IMR-90 (cell line): ENCODE results near the gene TRIM62. TPM values are rescaled to one million over a fixed set of nuclear protein-coding genes. Genes with fewer than 3 reads are reported as not detected.

Experiments used
- ATAC-seq: fragments of 200-7000 bp; cut with Tn5 transposase; 2 replicates; pipeline ENCODE4 v1.9.1; 2020; ENCODE audit warnings: low read depth, mild to moderate bottlenecking, moderate library complexity
- BruUV-seq: library from RNA; stranded (reverse); fragments of 400-500 nt; replicated peaks from 2 replicates; lab custom pipeline; 2021; lab: Mats Ljungman, UMichigan
- CTCF ChIA-PET: fragments of 300-600 bp; formaldehyde crosslinking; extraction: SDS; loops from one replicate; lab custom pipeline; 2021; ENCODE audit warnings: antibody characterized with exemption; lab: Yijun Ruan, JAX
- POLR2A ChIA-PET: fragments of 300-600 bp; sonication (Branson Sonifier 250); formaldehyde crosslinking; loops from one replicate; lab custom pipeline; 2022; ENCODE audit warnings: antibody characterized with exemption; ENCODE audit not compliant: unreplicated experiment; lab: Charles Lee
- DNase-seq: peaks from one replicate; pipeline ENCODE4 v3.0.0; 2013
- H2AFZ ChIP-seq: replicated peaks from 2 replicates; pipeline ENCODE3; 2013; ENCODE audit warnings: low read length, mild to moderate bottlenecking; ENCODE audit not compliant: poor library complexity
- H2AK5ac ChIP-seq: 2 replicates; pipeline ENCODE4 v1.6.1; 2013; ENCODE audit warnings: low read depth, low read length, inconsistent platforms
- H2AK9ac ChIP-seq: replicated peaks from 2 replicates; pipeline ENCODE3; 2013; ENCODE audit warnings: mild to moderate bottlenecking, low read depth, low read length, moderate library complexity; ENCODE audit not compliant: poor library complexity
- H2BK120ac ChIP-seq: 2 replicates; pipeline ENCODE4 v1.6.1; 2013; ENCODE audit warnings: low read depth, low read length, inconsistent platforms
- H2BK15ac ChIP-seq: 3 replicates; pipeline ENCODE4 v1.6.1; 2013; ENCODE audit warnings: low read depth, low read length, inconsistent platforms
- H2BK20ac ChIP-seq: 2 replicates; pipeline ENCODE4 v1.6.1; 2013; ENCODE audit warnings: low read depth, mild to moderate bottlenecking, inconsistent platforms, low read length, moderate library complexity
- H2BK5ac ChIP-seq: 2 replicates; pipeline ENCODE4 v1.6.1; 2013; ENCODE audit warnings: mild to moderate bottlenecking, low read depth, low read length, inconsistent platforms; ENCODE audit not compliant: poor library complexity, severe bottlenecking
- H3K14ac ChIP-seq: replicated peaks from 2 replicates; pipeline ENCODE4 v1.6.1; 2013; ENCODE audit warnings: low read depth, low read length, inconsistent platforms
- H3K18ac ChIP-seq: 2 replicates; pipeline ENCODE4 v1.6.1; 2013; ENCODE audit warnings: low read depth, low read length, control low read depth
- H3K23ac ChIP-seq: 2 replicates; pipeline ENCODE4 v1.6.1; 2013; ENCODE audit warnings: low read depth, low read length, inconsistent platforms
- H3K27ac ChIP-seq: 2 replicates; pipeline ENCODE4 v1.5.1; 2013; ENCODE audit warnings: mild to moderate bottlenecking, control low read depth, low read length; ENCODE audit not compliant: insufficient read depth
- H3K27me3 ChIP-seq: 2 replicates; pipeline ENCODE4 v1.6.1; 2013; ENCODE audit warnings: low read length; ENCODE audit not compliant: control insufficient read depth, insufficient read depth
- H3K36me3 ChIP-seq: 2 replicates; pipeline ENCODE4 v1.6.1; 2013; ENCODE audit warnings: low read length, mixed read lengths; ENCODE audit not compliant: control insufficient read depth, insufficient read depth
- H3K4ac ChIP-seq: 2 replicates; pipeline ENCODE4 v1.6.1; 2013; ENCODE audit warnings: low read depth, low read length, inconsistent platforms
- H3K4me1 ChIP-seq: 2 replicates; pipeline ENCODE4 v1.6.1; 2013; ENCODE audit warnings: low read length, mixed read lengths; ENCODE audit not compliant: control insufficient read depth, insufficient read depth
- H3K4me2 ChIP-seq: 2 replicates; pipeline ENCODE4 v1.6.1; 2013; ENCODE audit warnings: low read depth, mild to moderate bottlenecking, control low read depth, low read length, moderate library complexity
- H3K4me3 ChIP-seq: 2 replicates; pipeline ENCODE4 v1.5.1; 2013; ENCODE audit warnings: low read depth, mild to moderate bottlenecking, control low read depth, low read length, moderate library complexity; ENCODE audit not compliant: insufficient read depth
- H3K56ac ChIP-seq: 2 replicates; pipeline ENCODE4 v1.6.1; 2013; ENCODE audit warnings: low read length, inconsistent platforms; ENCODE audit not compliant: insufficient read depth; ENCODE audit errors: extremely low read depth
- H3K79me1 ChIP-seq, 2 experiments: 2 replicates each; pipeline ENCODE4 v1.6.1; 2013; ENCODE audit warnings: low read length in 2 of 2, inconsistent platforms in 1 of 2, low read depth in 1 of 2
- H3K9ac ChIP-seq: 2 replicates; pipeline ENCODE4 v1.6.1; 2013; ENCODE audit warnings: low read depth, low read length, control low read depth
- H3K9me1 ChIP-seq: 2 replicates; pipeline ENCODE4 v1.6.1; 2013; ENCODE audit warnings: low read length, inconsistent platforms; ENCODE audit not compliant: insufficient read depth
- H3K9me3 ChIP-seq: 2 replicates; pipeline ENCODE4 v1.6.1; 2013; ENCODE audit warnings: low read length; ENCODE audit not compliant: control insufficient read depth, insufficient read depth
- H4K20me1 ChIP-seq: 2 replicates; pipeline ENCODE4 v1.6.1; 2013; ENCODE audit warnings: low read length, inconsistent platforms; ENCODE audit not compliant: insufficient read depth
- H4K5ac ChIP-seq: 2 replicates; pipeline ENCODE4 v1.6.1; 2013; ENCODE audit warnings: mild to moderate bottlenecking, low read depth, low read length, control low read depth
- H4K8ac ChIP-seq, 2 experiments: 2 replicates each; pipeline ENCODE4 v1.6.1; 2013; ENCODE audit warnings: low read depth in 2 of 2, low read length in 2 of 2, control low read depth in 1 of 2, inconsistent platforms in 1 of 2
- H4K91ac ChIP-seq: 2 replicates; pipeline ENCODE4 v1.6.1; 2013; ENCODE audit warnings: low read depth, low read length, inconsistent platforms; ENCODE audit not compliant: insufficient read depth
- CHD1 ChIP-seq: IDR thresholded peaks from 2 replicates; pipeline ENCODE4 v1.6.1; 2012; ENCODE audit warnings: low read depth, low read length, improper control_type of control experiment
- MAFK ChIP-seq: IDR thresholded peaks from 2 replicates; pipeline ENCODE4 v1.6.1; 2012; ENCODE audit warnings: low read depth, low read length, improper control_type of control experiment
- RCOR1 ChIP-seq: IDR thresholded peaks from 2 replicates; pipeline ENCODE4 v1.6.1; 2012; ENCODE audit warnings: mild to moderate bottlenecking, low read length, improper control_type of control experiment; ENCODE audit not compliant: insufficient replicate concordance
- WGBS, 2 experiments: methylation state at CpG; one replicate each; pipeline versions ENCODE4 v1.1.5 to v1.1.7; 2013; ENCODE audit warnings: missing lambda C conversion rate in 2 of 2; ENCODE audit not compliant: insufficient read length in 1 of 2; ENCODE audit errors: extremely low coverage in 2 of 2; 5-methylcytosine and 5-hydroxymethylcytosine counted together
- dilution Hi-C: fragments of 300-500 bp; cut with HindIII; formaldehyde crosslinking; loops from one replicate; pipeline ENCODE4 v1.14.3; 2018; ENCODE audit warnings: low sequenced_read_pairs; ENCODE audit not compliant: unreplicated experiment
- in situ Hi-C: fragments of 300-500 bp; cut with MboI; formaldehyde crosslinking; loops from 3 replicates; pipeline ENCODE4 v1.14.3; 2019; ENCODE audit warnings: low sequenced_read_pairs, inconsistent platforms, mixed read lengths
- intact Hi-C: fragments of 100-400 bp; cut with micrococcal nuclease; formaldehyde crosslinking; loops from 2 replicates; pipeline ENCODE4 v1.10.0; 2022
- polyA plus RNA-seq, 3 experiments: library from polyadenylated mRNA; depleted of rRNA; stranded (reverse); fragments of >200 nt; gene quantifications; 2 replicates each; pipeline ENCODE4 v1.2.3, GENCODE V29; 2012; ENCODE audit warnings: low replicate concordance in 1 of 3
- total RNA-seq: library from RNA; depleted of rRNA; stranded (reverse); fragments of >200 nt; gene quantifications from 2 replicates; pipeline ENCODE4 v1.2.3, GENCODE V29; 2012

The TRIM62 gene
- total and polyA plus RNA-seq, 2 of the 4 experiments (the other 2 are of a cell fraction), result 3.0 to 11.1 TPM

GRCh38 chr1:33167650-33168447, 14.0 kb downstream of the TRIM62 start:
- peaks cover 15% of the 10 kb centered on the region; the same call in 1 of the 2 replicates for H3K36me3 ChIP-seq
- no peak overlapping the region for H3K23ac ChIP-seq
- H2AFZ ChIP-seq, result no peak overlapping the region
- no peak for DNase-seq
- H3K9ac ChIP-seq, result no peak overlapping the region
- no peak overlapping the region for H4K5ac ChIP-seq
- BruUV-seq, result no TSS peak
- H4K20me1 ChIP-seq, result 0 out of 2 replicates have a peak, but pooled peaks cover 4% of the 10 kb centered on the region
- H3K56ac ChIP-seq, result no peak overlapping the region
- H2BK5ac ChIP-seq, result no peak overlapping the region
- H3K18ac ChIP-seq, result no peak overlapping the region
- H3K79me1 ChIP-seq, result peaks cover 18 to 57% of the 10 kb centered on the region in 2 experiments
- intact Hi-C loops, result no loop called here
- H2BK15ac ChIP-seq, result peak overlapping the region; percentile 11; the same call in 1 of the 3 replicates
- no peak overlapping the region for H3K4me3 ChIP-seq
- H3K4me1 ChIP-seq, result peaks cover 21% of the 10 kb centered on the region
- H2BK120ac ChIP-seq, result peak overlapping the region; percentile 59
- H3K9me1 ChIP-seq, result peaks cover 21% of the 10 kb centered on the region
- no peak overlapping the region for H3K27ac ChIP-seq
- H3K4me2 ChIP-seq, result no peak overlapping the region
- dilution Hi-C loops, result no loop called here
- no peak overlapping the region for H2AK9ac ChIP-seq
- no peaks in the 10 kb centered on the region for H3K27me3 ChIP-seq
- TF ChIP-seq MAFK (no peak), CHD1 (no peak), RCOR1 (no peak)
- CTCF ChIA-PET, result interaction anchor here (1.1 kb wide), 1 partner anchor 197 kb away, joined by 3 read pairs; no protein-coding TSS in a partner anchor
- POLR2A ChIA-PET, result no interaction called here
- peak overlapping the region; percentile 44; the same call in 1 of the 2 replicates for H2BK20ac ChIP-seq
- peak overlapping the region; percentile 48 for H3K14ac ChIP-seq
- peak overlapping the region in 1 of 2 experiments; percentile 38; a peak in 1 of 4 replicates for H4K8ac ChIP-seq
- ATAC-seq, result no peak
- in situ Hi-C loops, result no loop called here
- peak overlapping the region; percentile 34 for H3K4ac ChIP-seq
- WGBS, 2 experiments, result 100% methylated on average over 2 of the region's 4 CpGs; no CpG with 5 or more reads in 1 of the 2 experiments
- peak overlapping the region; percentile 56; the same call in 1 of the 2 replicates for H2AK5ac ChIP-seq
- H3K9me3 ChIP-seq, result 0 out of 2 replicates have a peak, but pooled peaks cover 3% of the 10 kb centered on the region
- peak overlapping the region; percentile 13; the same call in 1 of the 2 replicates for H4K91ac ChIP-seq
